Erythroblast (primary cell): Measurements from ENCODE around the gene NOB1.

Experiments used
- GATA1 ChIP-seq: IDR thresholded peaks from 2 replicates; pipeline ENCODE4 v1.6.1; 2011; ENCODE audit warnings: low read depth, mild to moderate bottlenecking, control low read depth, low read length, moderate library complexity
- POLR2A ChIP-seq: IDR thresholded peaks from 2 replicates; pipeline ENCODE4 v1.6.1; 2011; ENCODE audit warnings: mild to moderate bottlenecking, low read length

GRCh38 chr16:69793526-69793925 lies 38.8 kb upstream of the NOB1 start:
- TF ChIP-seq POLR2A, result no peak
- TF ChIP-seq GATA1, result no peak
